ENCODE measurements around the gene VENTX.

The VENTX gene

DNA sequence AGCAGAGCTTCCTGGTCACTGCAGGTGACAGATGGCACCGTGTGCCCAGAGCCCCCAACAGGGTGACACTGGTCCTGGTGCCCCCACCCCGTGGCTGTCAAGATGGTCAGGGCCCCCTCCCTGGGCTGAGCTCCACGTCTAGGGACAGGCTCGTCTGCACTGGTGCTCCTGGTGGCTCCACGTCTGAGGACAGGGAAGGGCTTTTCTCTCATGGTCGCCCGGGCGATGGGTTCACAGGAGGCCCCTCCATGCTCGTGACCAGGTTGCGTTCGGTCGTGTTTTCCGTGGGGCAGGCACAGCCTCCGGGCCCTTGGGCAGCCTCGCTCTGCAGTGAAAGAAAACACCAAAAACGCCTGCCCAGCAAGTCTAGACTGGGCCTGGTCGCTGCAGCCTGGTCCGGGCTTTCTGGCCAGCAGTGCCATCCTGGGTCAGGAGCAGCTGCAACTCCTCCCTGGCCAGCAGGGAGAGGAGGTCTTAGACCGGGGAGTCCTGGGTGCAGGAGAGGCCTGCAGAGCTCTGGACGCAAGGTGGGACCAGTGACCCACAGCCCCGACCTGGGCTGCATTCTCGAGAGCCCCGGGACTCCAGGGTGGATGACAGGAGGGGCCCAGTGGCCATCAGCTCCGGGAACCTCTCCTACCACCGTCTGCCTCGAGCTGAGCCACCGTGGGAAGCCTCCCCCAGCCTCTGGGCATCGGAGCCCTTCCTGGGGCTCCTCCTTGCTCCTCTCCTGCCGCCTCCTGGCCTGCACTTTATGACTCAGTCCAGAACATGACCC, 35.5 kb upstream of the VENTX start:
- no peak for DNase-seq (ENCODE audit: low read depth)

DNA sequence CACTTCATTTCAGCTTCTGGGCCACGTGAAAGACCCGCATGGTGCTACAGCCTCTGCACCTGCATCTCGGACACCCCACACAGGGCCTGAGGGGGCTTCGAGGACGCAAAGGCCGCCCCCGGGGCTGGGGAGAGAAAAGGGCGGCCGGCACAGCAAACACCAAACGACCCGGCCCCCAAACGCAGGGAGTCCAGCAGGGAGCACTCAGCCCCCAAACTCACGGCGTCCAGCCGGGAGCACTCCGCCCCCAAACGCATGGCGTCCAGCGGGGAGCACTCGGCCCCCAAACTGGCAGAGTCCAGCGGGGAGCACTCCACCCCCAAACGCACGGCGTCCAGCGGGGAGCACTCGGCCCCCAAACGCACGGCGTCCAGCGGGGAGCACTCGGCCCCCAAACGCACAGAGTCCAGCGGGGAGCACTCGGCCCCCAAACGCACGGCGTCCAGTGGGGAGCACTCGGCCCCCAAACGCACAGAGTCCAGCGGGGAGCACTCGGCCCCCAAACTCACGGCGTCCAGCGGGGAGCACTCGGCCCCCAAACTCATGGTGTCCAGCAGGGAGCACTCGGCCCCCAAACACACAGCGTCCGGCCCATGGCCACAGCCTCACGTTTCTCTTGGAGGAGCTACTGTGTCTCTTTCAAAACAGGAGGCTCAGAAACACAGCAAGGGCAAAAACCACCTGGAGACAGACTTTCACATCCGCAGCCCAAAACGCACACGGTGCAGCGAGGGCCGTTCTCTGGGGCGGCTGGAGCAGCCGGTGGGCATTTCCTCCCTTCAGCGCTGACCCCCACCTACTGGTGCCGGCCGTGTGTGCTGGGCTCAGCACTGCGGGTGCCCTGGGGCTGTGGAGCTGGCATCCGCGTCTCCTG, 34.6 kb upstream of the VENTX start:
- no peak for DNase-seq (ENCODE audit: low read depth)

GRCh38 chr10:133203652-133204195, 33.9 kb upstream of the VENTX start:
- no peak for DNase-seq (ENCODE audit: low read depth)

GRCh38 chr10:133204226-133205015, 33.2 kb upstream of the VENTX start:
- no peak for DNase-seq (ENCODE audit: low read depth)

GRCh38 chr10:133205146-133205545, 32.5 kb upstream of the VENTX start:
- DNase-seq (ENCODE audit: low read depth), result no peak

DNA sequence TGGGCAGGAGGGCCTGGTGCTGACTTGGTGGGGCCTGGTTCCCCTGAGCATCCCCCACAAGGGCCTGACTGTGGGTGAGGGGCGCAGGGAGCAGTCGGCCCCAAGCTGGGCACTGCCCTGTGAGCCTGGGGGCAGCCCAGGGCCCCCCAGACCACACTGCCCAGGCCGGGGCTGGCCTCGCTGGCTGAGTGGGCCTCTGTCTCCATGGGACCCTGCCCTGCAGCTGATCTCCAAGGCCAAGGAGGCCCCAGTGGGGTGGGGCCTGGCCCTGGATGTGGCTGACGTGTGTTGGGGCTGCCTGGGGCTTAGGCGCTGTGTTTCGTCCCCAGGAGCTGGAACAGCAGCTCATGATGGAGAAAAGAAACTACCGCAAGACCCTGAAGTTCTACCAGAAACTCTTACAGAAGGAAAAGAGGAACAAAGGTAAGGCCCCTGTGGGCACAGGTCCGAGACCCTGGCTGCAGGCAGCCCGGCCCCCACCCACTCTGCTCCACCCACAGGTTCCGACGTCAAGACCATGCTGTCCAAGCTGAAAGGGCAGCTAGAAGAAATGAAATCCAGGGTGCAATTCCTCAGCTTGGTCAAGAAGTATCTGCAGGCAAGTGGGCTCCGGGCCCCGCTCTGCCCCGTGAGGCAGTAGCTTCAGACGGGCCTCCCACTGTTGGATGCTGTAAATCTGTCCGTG, 31.2 kb upstream of the VENTX start:
- DNase-seq (ENCODE audit: low read depth), result no peak

DNA sequence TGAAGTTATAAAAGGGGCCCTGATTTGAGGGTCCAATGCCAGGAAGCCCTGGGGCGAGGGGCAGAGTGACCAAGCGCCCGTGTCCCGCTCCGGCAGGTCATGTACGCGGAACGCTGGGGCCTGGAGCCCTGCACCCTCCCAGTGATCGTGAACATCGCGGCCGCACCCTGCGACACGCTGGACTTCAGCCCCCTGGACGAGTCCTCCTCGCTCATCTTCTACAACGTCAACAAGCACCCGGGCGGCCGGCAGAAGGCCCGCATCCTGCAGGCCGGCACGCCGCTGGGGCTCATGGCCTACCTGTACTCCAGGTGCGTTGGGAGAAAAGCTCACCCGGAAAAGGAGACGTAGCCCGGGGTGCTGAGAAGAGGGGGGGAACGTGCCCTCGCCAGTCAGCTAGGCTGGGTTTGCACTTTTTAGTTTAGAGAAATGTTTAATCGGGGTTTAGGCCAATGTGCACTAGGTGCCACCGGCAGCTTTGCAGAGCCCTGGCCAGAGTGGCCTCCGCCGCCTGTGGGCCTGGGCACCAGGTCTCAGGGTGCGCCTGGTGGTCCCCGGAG, 30.5 kb upstream of the VENTX start:
- no peak for DNase-seq (ENCODE audit: low read depth)

DNA sequence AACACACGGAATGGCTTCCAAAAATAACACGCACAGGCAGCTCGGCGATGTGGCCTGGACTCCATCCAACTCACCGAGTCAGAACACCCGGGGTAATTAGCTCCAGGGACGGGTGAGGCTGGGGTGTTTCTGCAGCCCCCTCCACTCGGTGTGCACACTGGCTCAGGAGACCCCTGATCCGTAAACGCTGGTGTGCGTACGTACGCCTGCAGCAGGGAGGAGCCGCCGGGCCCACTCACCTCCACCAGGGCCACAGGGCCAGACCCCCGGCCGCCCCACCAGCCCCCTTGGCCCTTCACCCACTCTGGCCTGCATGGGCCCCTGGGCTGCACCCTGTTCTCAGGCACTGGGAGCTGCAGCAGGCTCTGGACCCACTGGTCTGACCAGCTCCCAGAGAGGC, 30.0 kb upstream of the VENTX start:
- DNase-seq (ENCODE audit: low read depth), result no peak

DNA sequence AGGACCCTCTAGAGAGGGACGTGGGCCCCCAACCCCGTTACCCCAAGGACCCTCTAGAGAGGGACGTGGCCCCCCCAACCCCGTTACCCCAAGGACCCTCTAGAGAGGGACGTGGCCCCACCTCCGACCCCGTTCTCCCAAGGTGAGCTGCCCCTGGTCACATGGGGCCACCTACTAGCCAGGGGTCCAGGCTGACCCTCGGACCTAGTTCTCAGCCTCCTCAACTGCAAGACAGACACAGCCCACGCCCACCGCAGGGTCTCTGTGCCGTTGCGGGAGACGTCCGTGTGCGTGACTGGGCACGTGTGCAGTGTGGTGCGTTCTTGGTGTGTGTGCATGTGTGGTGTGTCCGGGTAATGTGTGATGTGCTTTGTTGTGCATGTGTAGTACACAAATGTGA, 29.2 kb upstream of the VENTX start:
- no peak for DNase-seq (ENCODE audit: low read depth)

DNA sequence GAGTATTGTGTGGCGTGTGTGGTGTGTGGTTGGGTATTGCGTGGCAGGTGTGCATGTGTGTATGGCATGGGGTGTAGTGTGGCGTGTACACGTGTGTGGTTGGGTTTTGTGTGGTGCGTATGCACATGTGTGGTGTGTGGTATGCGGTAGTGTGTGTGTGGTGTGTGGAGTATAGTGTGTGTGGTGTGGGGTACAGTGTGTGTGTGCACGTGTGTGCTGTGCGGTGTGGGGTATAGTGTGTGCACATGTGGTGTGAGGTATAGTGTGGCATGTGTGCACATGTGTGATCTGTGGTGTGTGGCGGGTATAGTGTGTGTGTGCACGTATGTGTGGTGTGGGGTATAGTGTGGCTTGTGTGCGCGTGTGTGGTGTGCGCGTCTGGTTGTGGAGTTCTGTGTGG, 28.5 kb upstream of the VENTX start:
- DNase-seq (ENCODE audit: low read depth), result no peak

- no peak for DNase-seq (ENCODE audit: low read depth)
These were observed 28.0 kb upstream of the VENTX start for GRCh38 chr10:133209641-133210040.

DNA sequence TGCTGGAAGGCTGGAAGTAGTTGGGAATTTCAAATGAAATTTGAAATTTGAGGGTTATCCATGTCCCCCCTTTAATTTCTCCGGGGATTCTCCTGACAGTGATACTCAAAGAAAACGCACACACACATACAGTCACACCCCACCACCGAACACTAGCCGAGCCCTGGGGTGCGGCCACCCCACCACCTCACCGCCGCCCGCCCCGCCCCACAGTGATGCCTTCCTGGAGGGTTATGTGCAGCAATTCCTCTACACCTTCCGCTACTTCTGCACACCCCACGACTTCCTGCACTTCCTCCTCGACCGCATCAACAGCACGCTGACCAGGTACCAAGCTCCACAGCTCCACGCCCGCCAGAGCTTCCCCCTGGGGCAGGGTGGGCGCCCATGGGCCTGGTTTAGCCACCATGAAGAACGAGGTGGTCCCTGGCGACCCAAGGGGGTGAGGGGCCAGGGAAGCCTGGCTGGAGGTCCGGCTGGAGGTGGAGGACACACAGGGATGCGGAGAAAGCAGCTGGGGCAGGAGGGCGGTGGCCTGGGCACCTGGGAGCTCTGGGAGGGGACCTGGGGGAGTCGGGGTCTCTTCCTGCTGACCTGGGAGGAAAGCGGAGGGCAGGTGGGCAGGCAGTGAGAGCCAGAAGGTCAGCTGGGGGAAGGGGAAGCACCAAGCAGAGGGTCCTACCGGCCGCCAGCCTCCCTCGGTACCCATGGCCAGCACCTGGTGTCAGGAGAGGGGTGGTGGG, 27.1 kb upstream of the VENTX start:
- no peak for DNase-seq (ENCODE audit: low read depth)

DNA sequence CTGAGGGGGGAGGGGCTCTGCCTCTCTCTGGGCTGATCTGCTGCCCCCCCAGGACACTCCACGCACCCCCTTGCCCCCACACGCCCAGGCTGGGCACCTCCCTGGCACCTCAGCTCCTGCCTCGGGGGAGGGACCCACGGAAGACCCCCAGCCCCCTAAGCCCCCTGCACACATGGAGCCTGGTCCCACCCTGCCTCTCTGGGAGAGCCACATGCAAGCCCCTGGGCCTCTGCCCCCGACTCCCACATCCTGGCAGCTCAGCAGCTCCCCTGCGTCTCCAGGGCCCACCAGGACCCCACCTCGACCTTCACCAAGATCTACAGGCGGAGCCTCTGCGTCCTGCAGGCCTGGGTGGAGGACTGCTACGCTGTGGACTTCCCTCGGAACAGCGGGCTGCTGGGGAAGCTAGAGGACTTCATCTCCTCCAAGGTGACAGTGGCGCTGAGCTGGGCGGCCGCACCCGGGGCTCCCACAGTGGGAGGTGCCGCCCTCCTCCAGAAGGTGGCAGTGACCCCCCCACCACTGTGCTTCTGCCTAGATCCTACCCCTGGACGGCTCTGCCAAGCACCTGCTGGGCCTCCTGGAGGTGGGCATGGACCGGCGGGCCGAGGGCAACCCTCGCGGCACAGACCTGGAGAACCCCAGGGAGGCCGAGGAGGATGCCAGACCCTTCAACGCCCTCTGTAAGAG, 26.4 kb upstream of the VENTX start:
- no peak for DNase-seq (ENCODE audit: low read depth)

DNA sequence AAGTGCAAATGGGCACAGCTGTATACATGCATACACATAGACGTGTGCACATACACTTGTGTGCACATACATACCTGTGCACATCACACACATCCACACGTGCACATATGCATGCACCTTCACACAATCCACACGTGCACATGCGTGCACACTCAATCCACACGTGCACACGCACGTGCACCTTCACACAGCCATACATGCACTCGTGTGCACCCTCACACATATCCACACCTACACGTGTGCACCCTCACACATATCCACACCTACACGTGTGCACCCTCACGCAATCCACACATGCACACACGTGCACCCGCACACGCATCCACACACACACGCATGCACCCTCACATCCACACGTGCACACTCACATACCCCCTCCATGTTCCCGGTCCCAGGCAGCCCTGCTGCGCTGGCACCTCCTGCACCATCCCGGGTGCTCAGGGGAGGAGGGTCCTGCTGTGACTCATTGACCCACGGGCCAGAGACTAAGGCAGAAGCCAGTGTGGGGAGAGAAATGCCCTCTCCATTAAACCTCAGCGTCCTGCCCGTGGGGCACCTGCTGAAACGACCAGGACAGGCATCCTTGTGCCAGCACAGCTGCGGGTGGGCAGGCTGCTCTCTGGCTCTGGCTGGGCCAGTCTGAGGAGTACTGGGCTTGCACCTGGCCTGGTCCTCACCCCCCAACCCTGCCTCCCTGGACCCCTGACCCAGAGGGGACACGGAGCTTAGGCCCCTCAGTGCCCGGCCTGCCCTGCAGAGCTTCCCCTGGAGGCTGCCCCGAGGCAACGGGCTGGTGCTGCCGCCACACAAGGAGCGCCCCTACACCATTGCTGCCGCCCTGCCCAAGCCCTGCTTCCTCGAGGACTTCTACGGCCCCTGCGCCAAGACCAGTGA, 25.4 kb upstream of the VENTX start:
- no peak for DNase-seq (ENCODE audit: low read depth)

- no peak for DNase-seq (ENCODE audit: low read depth)
These were observed 24.7 kb upstream of the VENTX start for GRCh38 chr10:133212853-133213494.

- no peak for DNase-seq (ENCODE audit: low read depth)
These were observed 23.8 kb upstream of the VENTX start for GRCh38 chr10:133213641-133214467.

Data from EH (cell line).